SK-N-SH (cell line): ENCODE measurements around the gene ANO9. TPM values are rescaled to one million over a fixed set of nuclear protein-coding genes. Genes with fewer than 3 reads are reported as not detected.

ENCODE experiments used
- CTCF ChIA-PET: fragments of 300-600, 350-600 bp; formaldehyde crosslinking; extraction: SDS; loops from one replicate; lab custom pipeline; 2021; lab: Yijun Ruan, JAX
- POLR2A ChIA-PET: fragments of 350-600 bp; sonication (Branson Sonifier 250); formaldehyde crosslinking; extraction: SDS; loops from one replicate; lab custom pipeline; 2020; ENCODE audit warnings: antibody characterized with exemption, inconsistent platforms; lab: Yijun Ruan, JAX
- DNase-seq: peaks from one replicate; pipeline ENCODE4 v3.0.0; 2012
- H2AFZ ChIP-seq: fragments of 200-600 bp; sonication (generic); 2 replicates; pipeline ENCODE4 v1.8.1; 2016; ENCODE audit warnings: antibody characterized with exemption, mild to moderate bottlenecking, low read depth
- H3F3A ChIP-seq: fragments of 200-600 bp; sonication (generic); replicated peaks from 2 replicates; pipeline ENCODE3; 2016; ENCODE audit warnings: antibody characterized with exemption, mild to moderate bottlenecking; ENCODE audit not compliant: insufficient read depth
- H3K27ac ChIP-seq, 2 experiments: fragments of 200-500 bp in 1 of 2; fragments of 200-600 bp in 1 of 2; sonication (Bioruptor generic) in 1 of 2; sonication (generic), shearing (Covaris generic) in 1 of 2; 2 replicates each; pipeline versions ENCODE4 v1.5.1 to v1.6.1; 2014 to 2016; ENCODE audit warnings: low read depth in 2 of 2, inconsistent platforms in 1 of 2, low read length in 1 of 2, mild to moderate bottlenecking in 1 of 2, mixed read lengths in 1 of 2
- H3K27me3 ChIP-seq: fragments of 200-600 bp; sonication (generic), shearing (Covaris generic); 2 replicates; pipeline ENCODE4 v1.6.1; 2016; ENCODE audit warnings: mixed run types; ENCODE audit not compliant: insufficient read depth
- H3K36me3 ChIP-seq, 2 experiments: fragments of 200-500 bp in 1 of 2; fragments of 200-600 bp in 1 of 2; sonication (Bioruptor generic) in 1 of 2; sonication (generic) in 1 of 2; replicated peaks in 1 of 2; 2 replicates each; pipeline versions ENCODE3 to v1.5.1; 2014 to 2016; ENCODE audit warnings: low read length in 1 of 2, mild to moderate bottlenecking in 1 of 2; ENCODE audit not compliant: insufficient read depth in 2 of 2, control insufficient read depth in 1 of 2
- H3K4me1 ChIP-seq, 2 experiments: fragments of 200-500 bp in 1 of 2; fragments of 200-600 bp in 1 of 2; sonication (Bioruptor generic) in 1 of 2; sonication (generic), shearing (Covaris generic) in 1 of 2; 2 replicates each; pipeline versions ENCODE4 v1.5.1 to v1.6.1; 2014 to 2016; ENCODE audit warnings: low read depth in 1 of 2, low read length in 1 of 2, mixed run types in 1 of 2; ENCODE audit not compliant: insufficient read depth in 2 of 2, control insufficient read depth in 1 of 2
- H3K4me2 ChIP-seq: fragments of 200-600 bp; sonication (generic), shearing (Covaris generic); 2 replicates; pipeline ENCODE4 v1.6.1; 2017; ENCODE audit warnings: mixed run types
- H3K4me3 ChIP-seq, 2 experiments: fragments of 200-500 bp in 1 of 2; fragments of 200-600 bp in 1 of 2; sonication (Bioruptor generic) in 1 of 2; sonication (generic), shearing (Covaris generic) in 1 of 2; 2 replicates each; pipeline versions ENCODE4 v1.5.1 to v1.8.1; 2014 to 2016; ENCODE audit warnings: low read depth in 2 of 2, inconsistent platforms in 1 of 2, low read length in 1 of 2, mild to moderate bottlenecking in 1 of 2, mixed read lengths in 1 of 2, moderate library complexity in 1 of 2
- H3K79me2 ChIP-seq: fragments of 200-600 bp; sonication (generic); 2 replicates; pipeline ENCODE4 v1.8.1; 2017; ENCODE audit warnings: mild to moderate bottlenecking; ENCODE audit not compliant: insufficient read depth
- H3K9ac ChIP-seq: fragments of 200-600 bp; sonication (generic); 2 replicates; pipeline ENCODE4 v1.6.1; 2017; ENCODE audit warnings: mixed run types
- H3K9me2 ChIP-seq: fragments of 200-600 bp; sonication (generic); 2 replicates; pipeline ENCODE4 v1.6.1; 2017; ENCODE audit warnings: mixed run types
- H3K9me3 ChIP-seq: fragments of 200-600 bp; sonication (generic); 2 replicates; pipeline ENCODE4 v1.6.1; 2017; ENCODE audit warnings: mixed run types, mild to moderate bottlenecking, moderate library complexity
- H4K20me1 ChIP-seq: fragments of 200-600 bp; sonication (generic); 2 replicates; pipeline ENCODE4 v1.6.1; 2017; ENCODE audit warnings: mild to moderate bottlenecking, mixed run types; ENCODE audit not compliant: insufficient read depth
- CHD2 ChIP-seq: fragments of 150-350 bp; IDR thresholded peaks from 2 replicates; pipeline ENCODE4 v1.6.1; 2018; ENCODE audit warnings: low read length; ENCODE audit not compliant: partially characterized antibody
- FOSL2 ChIP-seq: IDR thresholded peaks from 2 replicates; pipeline ENCODE4 v1.4.0; 2012; ENCODE audit warnings: low read depth, mild to moderate bottlenecking, moderate library complexity, borderline replicate concordance
- GABPA ChIP-seq: IDR thresholded peaks from 2 replicates; pipeline ENCODE4 v1.4.0; 2012; ENCODE audit warnings: low read depth, mild to moderate bottlenecking
- GATA2 ChIP-seq: sonication (generic); formaldehyde crosslinking; IDR thresholded peaks from 2 replicates; pipeline ENCODE4 v1.5.0; 2020; ENCODE audit warnings: mild to moderate bottlenecking, missing genetic modification reagents
- MEF2A ChIP-seq: IDR thresholded peaks from 2 replicates; pipeline ENCODE4 v1.4.0; 2012; ENCODE audit warnings: low read depth, borderline replicate concordance
- NRF1 ChIP-seq: IDR thresholded peaks from 2 replicates; pipeline ENCODE4 v1.6.1; 2012; ENCODE audit warnings: low read depth, mild to moderate bottlenecking, low read length
- PBX3 ChIP-seq: IDR thresholded peaks from 2 replicates; pipeline ENCODE4; 2012
- POLR2AphosphoS5 ChIP-seq: IDR thresholded peaks from 2 replicates; pipeline ENCODE4 v1.6.1; 2012; ENCODE audit warnings: low read depth, low read length
- RAD21 ChIP-seq: IDR thresholded peaks from 2 replicates; pipeline ENCODE4 v1.6.1; 2012; ENCODE audit warnings: mild to moderate bottlenecking, low read length
- RCOR1 ChIP-seq: fragments of 150-350 bp; IDR thresholded peaks from 2 replicates; pipeline ENCODE4 v1.6.1; 2017; ENCODE audit warnings: antibody characterized with exemption, low read length
- TEAD4 ChIP-seq: IDR thresholded peaks from 2 replicates; pipeline ENCODE4 v1.4.0; 2012; ENCODE audit warnings: mild to moderate bottlenecking, borderline replicate concordance; ENCODE audit not compliant: insufficient read depth
- WGBS: methylation state at CpG from one replicate; pipeline ENCODE4 v1.1.6; 2017; ENCODE audit warnings: low lambda C conversion rate; 5-methylcytosine and 5-hydroxymethylcytosine counted together
- polyA plus RNA-seq, 3 experiments: library from polyadenylated mRNA; depleted of rRNA; stranded (reverse); fragments of >200 nt; gene quantifications; 2 replicates each; pipeline ENCODE4 v1.2.3, GENCODE V29; 2012
- TF ChIP-seq, protein P1 (sequence below): IDR thresholded peaks from 2 replicates; pipeline ENCODE4 v1.4.0; 2012; ENCODE audit warnings: low read depth
- TF ChIP-seq, protein P2 (sequence below): IDR thresholded peaks from 2 replicates; pipeline ENCODE4 v1.6.1; 2012; ENCODE audit warnings: mild to moderate bottlenecking, low read depth, low read length, moderate library complexity
- TF ChIP-seq, protein P3 (sequence below): IDR thresholded peaks from 2 replicates; pipeline ENCODE4 v1.4.0; 2012; ENCODE audit warnings: low read depth, borderline replicate concordance

The ANO9 gene
- polyA plus RNA-seq, 1 of the 3 experiments (the other 2 are of a cell fraction): 0.12 TPM

DNA sequence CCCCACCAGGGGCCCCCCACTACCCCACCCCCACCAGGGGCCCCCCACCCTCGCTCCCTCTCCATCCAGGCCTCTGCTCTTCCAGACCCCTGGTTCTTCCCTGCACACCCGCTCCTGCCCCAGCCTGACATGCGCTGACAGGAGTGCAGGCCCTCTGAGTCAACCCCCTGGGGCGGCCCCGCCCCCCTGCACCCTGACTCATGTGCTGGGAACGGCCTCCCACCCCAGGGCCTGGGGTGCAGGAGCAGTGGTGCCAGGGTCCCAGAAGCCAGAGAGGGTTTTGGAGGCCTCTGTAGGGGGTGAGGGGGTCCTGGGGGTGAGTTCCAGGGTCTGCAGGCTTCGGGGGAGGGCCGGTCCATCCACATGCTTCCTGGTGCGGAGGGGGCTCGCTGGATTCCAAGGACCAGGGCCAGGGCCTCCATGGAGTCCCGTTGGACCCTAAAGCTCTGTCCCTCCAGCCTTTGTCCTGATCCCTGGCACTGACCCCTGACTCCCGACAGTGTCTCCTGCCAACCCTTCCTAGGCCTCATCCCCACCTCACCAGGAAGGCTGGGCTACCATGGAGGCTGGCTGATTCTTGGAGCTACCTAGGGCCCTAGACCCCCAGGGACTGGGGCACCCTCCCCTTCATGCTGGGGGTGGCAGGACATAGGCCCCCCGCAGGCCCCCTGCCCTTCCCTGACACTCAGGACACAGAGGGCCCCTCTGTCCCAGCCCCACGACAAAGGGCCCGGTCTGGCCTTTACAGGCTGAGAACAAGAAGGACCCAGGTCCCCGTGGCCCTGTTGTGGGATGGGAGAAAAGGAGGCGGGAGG is 48.4 kb downstream of the ANO9 start:
- no peak for DNase-seq
- H3K9me3 ChIP-seq: no peaks in the 10 kb centered on the region
- no peak overlapping the region for H3K4me3 ChIP-seq
- 45% methylated on average over 15 of the region's 17 CpGs for WGBS
- H3K4me1 ChIP-seq: peaks cover 10 to 12% of the 10 kb centered on the region in 2 experiments; a peak in 3 of 4 replicates
- no peak overlapping the region for H2AFZ ChIP-seq
- H3K9ac ChIP-seq: peak overlapping the region; percentile 7; the same call in 1 of the 2 replicates
- no peaks in the 10 kb centered on the region for H3K27me3 ChIP-seq
- peak overlapping the region; percentile 20; the same call in 1 of the 2 replicates for H3K4me2 ChIP-seq
- no peaks in the 10 kb centered on the region for H3K79me2 ChIP-seq
- H3F3A ChIP-seq: no peaks in the 10 kb centered on the region
- H3K27ac ChIP-seq: peak overlapping the region in 1 of 2 experiments; percentile 30; a peak in 2 of 4 replicates
- H3K36me3 ChIP-seq: no peaks in the 10 kb centered on the region
- TF ChIP-seq, protein P1, sequence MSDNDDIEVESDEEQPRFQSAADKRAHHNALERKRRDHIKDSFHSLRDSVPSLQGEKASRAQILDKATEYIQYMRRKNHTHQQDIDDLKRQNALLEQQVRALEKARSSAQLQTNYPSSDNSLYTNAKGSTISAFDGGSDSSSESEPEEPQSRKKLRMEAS: no peak
- TF ChIP-seq CHD2: no peak
- TF ChIP-seq RAD21: no peak
- no peak for TF ChIP-seq RCOR1
- TF ChIP-seq GATA2 (CRISPR knock-in tag): no peak
- no peak for TF ChIP-seq GABPA
- peak; percentile 84 for TF ChIP-seq FOSL2
- no peak for TF ChIP-seq MEF2A
- no peak for TF ChIP-seq TEAD4
- TF ChIP-seq, protein P2, sequence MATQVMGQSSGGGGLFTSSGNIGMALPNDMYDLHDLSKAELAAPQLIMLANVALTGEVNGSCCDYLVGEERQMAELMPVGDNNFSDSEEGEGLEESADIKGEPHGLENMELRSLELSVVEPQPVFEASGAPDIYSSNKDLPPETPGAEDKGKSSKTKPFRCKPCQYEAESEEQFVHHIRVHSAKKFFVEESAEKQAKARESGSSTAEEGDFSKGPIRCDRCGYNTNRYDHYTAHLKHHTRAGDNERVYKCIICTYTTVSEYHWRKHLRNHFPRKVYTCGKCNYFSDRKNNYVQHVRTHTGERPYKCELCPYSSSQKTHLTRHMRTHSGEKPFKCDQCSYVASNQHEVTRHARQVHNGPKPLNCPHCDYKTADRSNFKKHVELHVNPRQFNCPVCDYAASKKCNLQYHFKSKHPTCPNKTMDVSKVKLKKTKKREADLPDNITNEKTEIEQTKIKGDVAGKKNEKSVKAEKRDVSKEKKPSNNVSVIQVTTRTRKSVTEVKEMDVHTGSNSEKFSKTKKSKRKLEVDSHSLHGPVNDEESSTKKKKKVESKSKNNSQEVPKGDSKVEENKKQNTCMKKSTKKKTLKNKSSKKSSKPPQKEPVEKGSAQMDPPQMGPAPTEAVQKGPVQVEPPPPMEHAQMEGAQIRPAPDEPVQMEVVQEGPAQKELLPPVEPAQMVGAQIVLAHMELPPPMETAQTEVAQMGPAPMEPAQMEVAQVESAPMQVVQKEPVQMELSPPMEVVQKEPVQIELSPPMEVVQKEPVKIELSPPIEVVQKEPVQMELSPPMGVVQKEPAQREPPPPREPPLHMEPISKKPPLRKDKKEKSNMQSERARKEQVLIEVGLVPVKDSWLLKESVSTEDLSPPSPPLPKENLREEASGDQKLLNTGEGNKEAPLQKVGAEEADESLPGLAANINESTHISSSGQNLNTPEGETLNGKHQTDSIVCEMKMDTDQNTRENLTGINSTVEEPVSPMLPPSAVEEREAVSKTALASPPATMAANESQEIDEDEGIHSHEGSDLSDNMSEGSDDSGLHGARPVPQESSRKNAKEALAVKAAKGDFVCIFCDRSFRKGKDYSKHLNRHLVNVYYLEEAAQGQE: no peak
- TF ChIP-seq PBX3: 0 out of 2 replicates have a peak, but pooled peaks have one; percentile 28
- TF ChIP-seq, protein P3, sequence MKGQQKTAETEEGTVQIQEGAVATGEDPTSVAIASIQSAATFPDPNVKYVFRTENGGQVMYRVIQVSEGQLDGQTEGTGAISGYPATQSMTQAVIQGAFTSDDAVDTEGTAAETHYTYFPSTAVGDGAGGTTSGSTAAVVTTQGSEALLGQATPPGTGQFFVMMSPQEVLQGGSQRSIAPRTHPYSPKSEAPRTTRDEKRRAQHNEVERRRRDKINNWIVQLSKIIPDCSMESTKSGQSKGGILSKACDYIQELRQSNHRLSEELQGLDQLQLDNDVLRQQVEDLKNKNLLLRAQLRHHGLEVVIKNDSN: no peak
- 0 out of 2 replicates have a peak, but pooled peaks have one; percentile 24 for TF ChIP-seq NRF1
- TF ChIP-seq POLR2AphosphoS5: 0 out of 2 replicates have a peak, but pooled peaks have one; percentile 34
- H4K20me1 ChIP-seq: no peaks in the 10 kb centered on the region
- H3K9me2 ChIP-seq: no peaks in the 10 kb centered on the region
- ChIA-PET POLR2A (no interaction called here), CTCF (interaction anchor here (1.0 to 1.4 kb wide), 2 partner anchors 13 to 29 kb away, joined by 3 read pairs; no protein-coding TSS in a partner anchor)
